ENCODE measurements around the gene FHL1. TPM values are rescaled to one million over a fixed set of nuclear protein-coding genes. Genes with fewer than 3 reads are reported as not detected.

FHL1 gene
- total RNA-seq, 6 donors from 2014 or later = 114 to 426 (median 255) TPM

DNA sequence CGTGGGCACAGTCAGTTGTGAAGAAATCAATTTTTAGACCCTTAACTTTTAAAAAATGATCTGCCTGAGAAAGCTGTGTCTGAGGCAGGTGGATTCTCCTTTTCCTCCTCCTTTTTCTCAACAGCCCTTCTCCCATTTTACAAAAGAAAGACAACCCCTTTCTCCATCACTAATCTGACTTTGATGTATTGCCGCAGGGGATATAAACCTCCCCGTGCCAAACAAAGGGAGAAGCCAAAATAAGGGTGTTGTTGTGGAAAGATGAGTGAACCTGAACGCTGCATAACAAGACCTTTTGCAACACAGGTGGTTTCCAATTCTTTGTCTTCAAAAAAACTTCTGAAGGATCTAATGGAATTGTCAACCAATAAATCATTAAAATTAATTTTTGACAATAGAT, 8.4 kb upstream of the FHL1 start:
- no peaks in the 10 kb centered on the region for H3K36me3 ChIP-seq
- ATAC-seq (ENCODE audit: low FRiP score in 2 of 2) (no peak), DNase-seq (no peak)
- 79 to 89% methylated on average over 4 of the region's 4 CpGs for WGBS, 2 donors
- H3K4me3 ChIP-seq = no peak overlapping the region
- H3K27ac ChIP-seq = no peak overlapping the region
- no peaks in the 10 kb centered on the region for H3K27me3 ChIP-seq
- no peaks in the 10 kb centered on the region for H3K9me3 ChIP-seq
- peaks cover 0 to 3% (median 0%) of the 10 kb centered on the region in 4 donors for H3K4me1 ChIP-seq
- TF ChIP-seq EP300 (IDR thresholded peaks at IDR 0.05) (no peak), POLR2AphosphoS5 (IDR thresholded peaks at IDR 0.05) (no peak), POLR2A (IDR thresholded peaks at IDR 0.05) (no peak)
- TF ChIP-seq, protein P1, sequence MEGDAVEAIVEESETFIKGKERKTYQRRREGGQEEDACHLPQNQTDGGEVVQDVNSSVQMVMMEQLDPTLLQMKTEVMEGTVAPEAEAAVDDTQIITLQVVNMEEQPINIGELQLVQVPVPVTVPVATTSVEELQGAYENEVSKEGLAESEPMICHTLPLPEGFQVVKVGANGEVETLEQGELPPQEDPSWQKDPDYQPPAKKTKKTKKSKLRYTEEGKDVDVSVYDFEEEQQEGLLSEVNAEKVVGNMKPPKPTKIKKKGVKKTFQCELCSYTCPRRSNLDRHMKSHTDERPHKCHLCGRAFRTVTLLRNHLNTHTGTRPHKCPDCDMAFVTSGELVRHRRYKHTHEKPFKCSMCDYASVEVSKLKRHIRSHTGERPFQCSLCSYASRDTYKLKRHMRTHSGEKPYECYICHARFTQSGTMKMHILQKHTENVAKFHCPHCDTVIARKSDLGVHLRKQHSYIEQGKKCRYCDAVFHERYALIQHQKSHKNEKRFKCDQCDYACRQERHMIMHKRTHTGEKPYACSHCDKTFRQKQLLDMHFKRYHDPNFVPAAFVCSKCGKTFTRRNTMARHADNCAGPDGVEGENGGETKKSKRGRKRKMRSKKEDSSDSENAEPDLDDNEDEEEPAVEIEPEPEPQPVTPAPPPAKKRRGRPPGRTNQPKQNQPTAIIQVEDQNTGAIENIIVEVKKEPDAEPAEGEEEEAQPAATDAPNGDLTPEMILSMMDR (IDR thresholded peaks at IDR 0.05) = no peak

DNA sequence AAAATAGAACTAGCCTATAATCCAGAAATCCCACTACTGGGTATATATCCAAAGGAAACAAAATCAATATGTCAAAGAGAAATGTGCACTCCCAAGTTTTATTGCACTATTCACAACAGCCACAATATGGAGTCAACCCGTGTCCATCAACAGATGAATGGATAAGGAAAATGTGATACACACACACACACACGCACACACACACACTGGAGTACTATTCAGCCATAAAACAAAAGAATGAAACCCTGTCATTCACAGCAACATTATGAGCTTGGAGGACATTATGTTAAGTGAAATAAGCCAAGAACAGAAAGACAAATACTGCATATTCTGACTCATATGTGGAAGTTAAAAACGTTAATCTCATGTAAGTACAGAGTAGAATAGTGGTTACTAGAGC, 5.8 kb upstream of the FHL1 start:
- WGBS, 2 donors = 65 to 83% methylated on average over 3 of the region's 3 CpGs

DNA sequence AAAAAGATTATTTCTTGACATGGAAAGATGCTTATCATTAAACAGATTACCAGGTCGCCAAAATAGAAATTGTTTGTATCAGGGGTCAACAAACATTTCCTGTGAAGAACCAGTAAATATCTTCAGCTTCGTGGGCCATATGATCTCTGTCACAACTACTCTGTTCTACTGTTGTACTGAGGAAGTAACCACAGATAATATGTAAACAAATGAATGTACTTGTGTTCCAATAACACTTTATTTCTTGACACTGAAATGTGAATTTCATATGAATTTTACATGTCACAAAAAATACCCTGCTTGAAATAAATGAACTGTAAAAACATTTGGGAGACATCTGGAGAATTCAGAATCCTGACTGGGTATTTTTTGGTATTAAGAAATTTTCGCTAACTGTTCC, 4.7 kb upstream of the FHL1 start:
- DNase-seq (no peak), ATAC-seq (ENCODE audit: low FRiP score in 2 of 2) (no peak)
- no peaks in the 10 kb centered on the region for H3K36me3 ChIP-seq
- H3K9me3 ChIP-seq = no peaks in the 10 kb centered on the region
- H3K27ac ChIP-seq = no peak overlapping the region
- peaks cover 0 to 11% (median 5%) of the 10 kb centered on the region in 4 donors for H3K4me1 ChIP-seq
- TF ChIP-seq, protein P1 (IDR thresholded peaks at IDR 0.05) = no peak
- no peak for TF ChIP-seq POLR2A (IDR thresholded peaks at IDR 0.05)
- TF ChIP-seq POLR2AphosphoS5 (IDR thresholded peaks at IDR 0.05) = no peak
- no peak for TF ChIP-seq EP300 (IDR thresholded peaks at IDR 0.05)
- H3K4me3 ChIP-seq = no peak overlapping the region
- H3K27me3 ChIP-seq = no peaks in the 10 kb centered on the region
- WGBS, 2 donors = 46 to 55% methylated on average over 3 of the region's 3 CpGs

More for the DNA sequence above, 5.8 kb upstream of the FHL1 start:
- H3K9me3 ChIP-seq = no peaks in the 10 kb centered on the region
- no peaks in the 10 kb centered on the region for H3K36me3 ChIP-seq
- ATAC-seq (ENCODE audit: low FRiP score in 2 of 2) (no peak), DNase-seq (no peak)
- TF ChIP-seq, protein P1 (IDR thresholded peaks at IDR 0.05) = no peak
- peaks cover 0 to 11% (median 3%) of the 10 kb centered on the region in 4 donors for H3K4me1 ChIP-seq
- H3K4me3 ChIP-seq = no peak overlapping the region
- H3K27ac ChIP-seq = no peak overlapping the region
- no peaks in the 10 kb centered on the region for H3K27me3 ChIP-seq

DNA sequence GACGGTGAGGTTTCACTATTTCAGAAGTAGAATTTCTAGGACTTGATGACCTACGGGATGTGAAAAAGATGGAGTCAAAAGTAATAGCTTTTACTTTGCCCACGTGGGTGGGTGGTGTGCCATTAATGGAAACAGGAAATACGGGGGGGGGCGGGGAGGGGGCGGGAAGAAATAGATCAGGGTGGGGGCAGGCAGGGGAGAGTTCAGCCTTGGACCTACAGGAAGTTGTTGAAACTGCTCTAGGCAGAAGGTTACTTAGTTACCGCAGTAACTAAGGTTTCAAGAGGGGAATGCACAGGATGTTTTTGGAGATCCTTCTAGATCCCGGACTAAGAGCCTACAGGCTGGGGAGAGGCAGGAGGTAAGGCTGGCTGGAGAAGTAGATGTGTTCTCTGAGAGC, 3.6 kb upstream of the FHL1 start:
- TF ChIP-seq, protein P1 (IDR thresholded peaks at IDR 0.05) = no peak
- DNase-seq = no peak
- 15 to 33% methylated on average over 6 to 8 of the region's 8 CpGs for WGBS, 2 donors
- no peaks in the 10 kb centered on the region for H3K27me3 ChIP-seq
- H3K4me3 ChIP-seq = no peak overlapping the region
- H3K27ac ChIP-seq = no peak overlapping the region
- ATAC-seq (ENCODE audit: low FRiP score in 2 of 2) = no peak
- no peaks in the 10 kb centered on the region for H3K36me3 ChIP-seq
- peaks cover 0 to 11% (median 5%) of the 10 kb centered on the region in 4 donors for H3K4me1 ChIP-seq
- no peaks in the 10 kb centered on the region for H3K9me3 ChIP-seq

DNA sequence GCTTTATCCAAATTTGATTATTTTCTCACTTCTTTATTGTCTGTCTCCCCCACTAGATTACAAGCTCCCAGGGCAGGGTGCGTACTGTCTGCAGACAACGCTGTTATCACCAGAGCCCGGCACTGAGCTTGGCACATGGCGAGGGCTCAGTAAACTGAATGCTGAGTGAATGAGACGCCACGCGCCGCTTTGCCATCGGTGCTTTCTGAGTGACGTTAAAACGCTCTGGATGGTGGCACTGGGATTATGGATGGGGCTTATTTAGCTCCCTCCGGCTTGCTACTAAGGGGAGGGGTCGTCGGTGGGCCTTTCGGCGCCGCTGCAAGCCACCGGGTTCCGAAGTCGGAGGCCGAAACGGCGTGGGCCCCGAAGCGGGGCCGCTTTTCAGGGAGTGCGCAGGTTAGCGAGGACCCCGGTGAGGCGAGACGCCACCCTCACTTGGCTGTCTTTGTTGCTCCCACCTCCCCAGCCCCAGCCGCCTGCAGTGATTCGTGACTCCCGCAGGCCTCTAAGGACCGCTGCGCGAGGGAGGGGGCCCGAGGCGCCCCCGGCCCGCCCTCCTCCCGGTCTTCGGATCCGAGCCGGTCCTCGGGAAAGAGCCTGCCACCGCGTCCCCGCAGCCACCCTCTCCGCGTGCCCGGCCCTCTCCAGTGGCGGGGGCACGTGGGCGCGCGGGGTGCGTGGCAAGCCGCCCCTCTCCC, 569 bp upstream of the FHL1 start:
- WGBS, 2 donors = 4 to 28% methylated on average over 4 to 49 of the region's 59 CpGs
- peak overlapping the region; percentile 78 to 91 (median 84) for H3K27ac ChIP-seq
- peaks cover 0 to 11% (median 5%) of the 10 kb centered on the region in 4 donors for H3K4me1 ChIP-seq
- DNase-seq (no peak), ATAC-seq (ENCODE audit: low FRiP score in 2 of 2) (peak; percentile 29 to 43)
- no peaks in the 10 kb centered on the region for H3K9me3 ChIP-seq
- TF ChIP-seq POLR2AphosphoS5 (IDR thresholded peaks at IDR 0.05) (no peak), POLR2A (IDR thresholded peaks at IDR 0.05) (no peak), EP300 (IDR thresholded peaks at IDR 0.05) (no peak)
- TF ChIP-seq, protein P1 (IDR thresholded peaks at IDR 0.05) = no peak
- no peaks in the 10 kb centered on the region for H3K27me3 ChIP-seq
- peak overlapping the region; percentile 34 to 68 (median 62) for H3K4me3 ChIP-seq
- no peaks in the 10 kb centered on the region for H3K36me3 ChIP-seq

Data from upper lobe of left lung (tissue), 6 donors.